Activated CD8-positive, alpha-beta memory T cell treated with anti-CD3 and anti-CD28 coated beads, Interleukin-2, amount 50 U/mL, for 1 hour (primary cell): ENCODE data around the gene NTSR2.
"Not testable (repeated sequence)": the region's sequence is repeated elsewhere in the genome, so short reads cannot be mapped to it uniquely, and the experiment has no call there.

Source experiments
- DNase-seq: peaks from one replicate; pipeline ENCODE4 v3.0.0-alpha.2; 2020; ENCODE audit errors: extremely low read depth

NTSR2 gene

DNA sequence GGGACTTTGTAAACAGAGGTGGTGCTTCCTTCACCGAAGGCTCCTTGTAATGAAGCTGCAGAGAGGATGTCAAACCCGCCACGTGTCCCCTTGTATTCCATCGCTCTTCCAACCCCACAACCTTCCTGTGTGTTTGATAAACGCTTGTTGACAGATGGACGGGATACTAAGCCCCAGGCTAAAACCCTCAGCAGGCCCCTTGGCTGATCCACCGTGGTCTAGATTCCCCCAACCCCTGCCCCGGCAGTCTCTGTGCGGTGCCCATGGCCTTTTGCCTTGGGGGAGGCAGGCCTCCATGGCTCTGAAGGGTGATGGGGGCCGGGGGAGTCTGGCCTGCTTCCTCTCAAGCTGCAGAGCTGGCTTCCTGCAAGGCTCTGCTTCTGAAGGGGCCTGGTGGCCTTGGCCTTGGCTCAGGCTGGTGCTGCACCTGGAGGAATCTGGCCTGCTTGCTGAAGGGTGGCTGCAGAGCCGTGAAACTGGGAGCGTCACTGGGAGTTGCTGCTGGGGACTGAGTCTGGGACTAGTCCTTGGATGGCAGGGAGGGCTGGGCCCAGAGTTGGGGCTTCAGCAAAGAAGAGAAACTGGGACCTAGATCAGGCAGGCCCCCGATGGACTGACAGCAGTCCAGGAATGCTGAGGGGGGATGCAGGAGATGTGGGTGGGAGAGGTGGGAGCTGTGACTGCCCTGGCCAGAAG is 9.6 kb upstream of the NTSR2 start:
- no peak for DNase-seq

DNA sequence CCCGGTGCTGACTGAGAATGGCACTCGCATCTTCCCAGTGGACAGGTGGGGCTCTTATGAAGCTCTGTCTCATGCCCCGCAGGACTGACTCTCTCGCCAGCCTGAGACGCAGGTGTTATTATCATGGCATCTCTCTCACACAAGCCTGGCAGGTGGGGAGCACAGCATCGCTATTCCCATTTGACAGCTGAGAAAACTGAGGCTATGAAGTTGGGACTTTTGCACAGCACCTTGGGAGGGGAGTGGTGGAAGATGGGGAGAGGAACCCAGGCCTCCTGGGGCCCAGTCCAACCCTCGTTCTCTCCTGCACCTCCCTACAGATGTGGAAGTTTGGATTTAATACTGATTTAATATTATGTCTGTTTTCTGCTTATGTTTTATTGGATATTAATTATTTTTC is 9.0 kb upstream of the NTSR2 start:
- DNase-seq, result no peak

DNA sequence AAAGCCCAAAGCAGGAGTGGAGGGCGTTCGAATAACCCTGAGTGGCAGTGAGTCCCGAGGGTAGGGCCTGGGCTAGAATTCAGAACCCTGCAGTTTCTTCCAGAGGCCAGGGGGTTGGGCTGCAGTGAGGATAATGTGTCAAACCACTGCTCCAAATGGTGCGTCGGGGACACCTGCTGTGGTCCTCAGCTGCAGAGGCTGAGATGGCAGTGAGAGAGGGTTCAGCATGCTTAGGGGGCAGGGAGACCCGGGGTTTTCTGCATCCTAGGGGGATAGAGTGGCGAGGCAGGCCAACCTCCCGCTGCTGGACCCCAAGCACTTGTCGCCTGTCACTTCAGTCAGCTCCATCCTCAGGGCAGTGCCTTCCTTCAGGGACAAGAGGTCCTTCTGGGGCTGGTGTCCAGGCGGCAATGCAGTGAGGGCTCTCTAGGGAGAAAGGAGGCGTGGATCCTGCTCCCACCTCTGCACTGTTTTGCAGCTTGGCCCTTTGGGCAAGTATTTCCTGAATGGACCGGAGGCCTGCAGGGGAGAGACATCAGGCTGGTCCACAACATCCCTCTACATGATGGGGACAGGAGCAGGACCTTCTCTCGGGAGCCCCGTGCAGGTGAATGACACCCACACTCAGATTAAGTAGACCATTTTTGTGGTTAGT is 8.4 kb upstream of the NTSR2 start:
- DNase-seq, result no peak

DNA sequence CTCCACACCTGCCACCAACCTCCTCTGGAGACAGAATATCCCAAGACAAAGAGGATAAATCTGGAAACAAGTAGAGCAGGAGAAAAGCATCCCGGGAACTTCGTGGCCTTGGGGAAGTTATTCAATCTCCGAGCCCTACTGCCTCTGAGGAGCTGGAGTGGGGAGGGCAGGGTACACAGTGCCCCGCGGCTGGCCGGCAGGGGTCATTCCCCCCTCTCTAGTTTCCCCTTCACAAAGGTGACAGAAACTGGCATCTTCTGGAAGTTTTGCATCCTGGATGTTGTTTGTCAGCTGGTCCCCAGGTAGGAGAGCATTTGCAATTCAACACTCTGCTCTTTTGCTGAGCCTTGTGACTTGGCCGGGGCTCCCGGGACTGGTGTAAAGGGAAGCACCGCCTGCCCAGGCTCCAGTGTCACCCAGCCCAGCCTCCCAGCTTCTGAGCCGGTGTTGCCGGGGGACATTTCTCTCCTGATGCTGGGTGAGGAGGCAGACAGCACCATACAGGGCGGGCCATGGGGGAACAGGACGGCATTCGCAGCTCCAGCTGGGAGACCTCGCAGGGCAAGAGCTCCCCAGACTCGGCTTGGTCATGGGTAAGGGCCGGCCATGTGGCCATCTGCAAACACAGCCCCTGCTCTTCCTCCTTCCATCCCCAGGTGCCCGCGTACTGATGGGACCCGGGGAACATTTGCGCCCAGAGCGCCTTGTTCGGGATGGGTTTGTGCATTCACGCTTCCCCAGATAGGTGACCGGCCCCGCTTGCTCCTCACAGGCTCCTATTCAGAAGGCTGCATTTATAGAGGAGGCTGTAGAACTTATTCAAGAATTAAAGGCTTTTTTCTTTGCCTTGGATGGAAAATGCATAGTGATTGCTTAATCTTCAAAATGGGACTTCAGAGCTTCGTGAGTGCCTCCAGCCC is 7.4 kb upstream of the NTSR2 start:
- no peak for DNase-seq

DNA sequence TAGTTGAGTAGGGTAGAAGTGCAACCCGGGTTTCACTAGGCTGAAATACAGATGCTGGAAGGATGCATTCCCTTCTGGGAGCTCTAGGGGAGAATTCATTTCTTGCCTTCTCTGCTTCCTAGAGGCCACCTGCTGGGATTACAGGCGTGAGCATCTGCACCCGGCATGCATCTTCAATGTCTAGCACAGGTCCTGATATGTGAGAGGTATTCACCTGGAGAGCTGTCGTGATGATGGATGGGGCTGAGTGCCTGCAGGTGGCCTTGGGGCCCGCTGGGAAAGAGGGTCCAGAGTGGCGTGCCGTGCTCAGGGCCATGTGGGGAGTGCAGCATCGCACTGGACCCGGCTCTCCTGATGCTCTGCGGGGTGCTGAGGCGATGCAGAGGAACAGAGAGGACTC is 6.6 kb upstream of the NTSR2 start:
- no peak for DNase-seq

DNA sequence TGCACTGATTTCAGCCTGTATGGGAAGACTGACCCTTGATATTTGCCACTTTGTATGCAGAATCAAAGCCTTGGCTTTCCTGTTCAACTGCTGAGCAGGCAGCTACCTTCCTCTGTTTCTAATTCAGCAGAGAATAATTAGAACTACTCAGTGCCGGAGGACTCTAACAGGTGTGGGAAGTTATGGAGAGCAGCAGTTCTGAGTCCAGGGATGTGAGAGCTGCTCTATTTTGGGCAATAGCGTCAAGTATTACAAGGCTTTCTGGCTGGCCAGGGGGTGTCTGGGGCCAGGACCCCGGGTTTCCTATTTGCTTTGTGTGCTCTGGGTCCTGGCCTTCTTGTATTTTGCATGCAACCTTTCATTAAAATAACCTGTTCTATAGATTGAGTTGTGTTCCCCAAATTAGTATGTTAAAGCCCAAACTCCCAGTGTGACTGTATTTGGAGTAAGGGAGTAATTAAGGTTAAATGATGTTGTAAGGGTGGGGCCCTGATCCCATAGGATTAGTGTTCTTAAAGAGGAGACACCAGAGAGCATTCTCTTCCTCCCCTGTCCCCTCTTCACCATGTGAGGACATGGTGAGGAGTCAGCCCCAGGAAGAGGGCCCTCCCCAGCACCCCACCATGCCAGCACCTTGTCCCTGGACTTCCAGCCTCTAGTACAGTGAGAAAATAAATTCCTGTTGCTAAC is 5.6 kb upstream of the NTSR2 start:
- no peak for DNase-seq

DNA sequence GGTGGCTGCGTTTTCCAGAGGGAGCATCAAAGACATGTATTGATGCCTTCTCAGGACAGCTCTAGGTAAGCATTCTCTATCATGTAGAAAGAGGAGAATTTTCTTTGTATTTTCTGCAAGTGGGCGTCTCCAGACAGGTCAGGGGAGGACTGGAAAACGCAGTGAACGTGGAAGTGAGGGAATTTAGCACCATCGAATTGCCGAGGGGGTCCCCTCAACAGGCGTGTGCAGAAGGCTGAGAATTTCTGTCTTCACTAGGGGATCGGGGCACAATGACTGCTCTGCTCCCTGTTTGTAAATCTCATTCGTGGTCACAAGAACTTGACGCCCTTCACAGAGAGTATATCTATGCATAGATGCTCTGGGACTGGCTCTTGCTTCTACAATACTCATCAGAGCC is 5.0 kb upstream of the NTSR2 start:
- DNase-seq, result no peak

DNA sequence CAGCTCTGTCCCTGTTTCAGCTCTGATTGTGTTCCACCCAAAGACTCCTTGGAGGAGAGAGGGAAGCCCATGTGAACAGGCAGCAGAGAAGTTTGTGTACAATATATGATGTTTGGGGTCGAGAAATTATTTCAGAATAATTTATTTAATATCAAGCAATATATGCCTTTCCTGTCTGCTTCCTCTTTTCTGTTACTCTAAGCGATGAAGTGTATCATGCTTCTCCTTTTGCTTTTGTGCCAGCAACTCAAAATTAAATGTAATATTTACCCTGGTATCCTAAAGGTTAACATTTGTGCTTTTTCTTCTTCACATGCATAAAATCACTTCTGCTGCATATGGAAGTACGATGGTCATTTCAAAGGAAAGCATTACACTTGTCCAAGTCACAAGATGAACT is 2.4 kb upstream of the NTSR2 start:
- DNase-seq, result no peak

DNA sequence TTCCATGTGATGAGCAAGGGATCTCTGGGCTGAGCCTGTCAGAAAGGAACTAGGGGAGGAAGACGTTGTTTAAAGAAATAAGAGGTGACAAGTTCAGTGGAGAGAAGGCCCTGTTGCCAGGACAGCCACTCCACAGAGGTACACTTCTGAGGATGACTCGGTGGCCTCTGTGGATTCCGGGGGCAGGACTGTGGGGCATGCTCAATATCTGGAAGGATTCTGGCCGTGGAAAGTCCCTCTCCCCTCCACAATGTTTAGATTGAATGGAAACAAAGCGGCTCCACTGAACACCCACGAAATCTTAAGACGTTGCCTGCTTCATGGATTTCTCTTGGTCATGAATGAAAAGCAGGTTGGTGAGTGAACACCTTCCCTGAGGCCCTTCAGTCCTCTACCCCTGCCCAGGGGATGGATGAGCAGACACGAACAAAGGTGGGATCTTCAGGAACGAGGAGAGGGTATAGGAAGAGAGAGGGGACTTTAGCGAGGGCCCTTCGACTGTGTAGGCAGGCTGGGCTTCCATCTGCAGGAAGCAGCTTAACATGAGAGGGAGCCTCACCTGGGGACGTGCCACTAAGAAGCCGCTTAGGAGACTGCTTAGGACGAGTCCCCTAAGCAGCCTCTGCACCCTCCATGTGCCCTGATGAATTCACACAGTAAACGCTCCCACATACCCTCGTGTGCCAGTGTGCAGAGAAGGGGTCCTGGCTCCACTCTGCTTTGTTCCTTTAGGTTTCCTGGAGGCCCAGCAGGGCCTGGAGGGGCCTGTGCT is 1.9 kb downstream of the NTSR2 start:
- DNase-seq, result no peak

DNA sequence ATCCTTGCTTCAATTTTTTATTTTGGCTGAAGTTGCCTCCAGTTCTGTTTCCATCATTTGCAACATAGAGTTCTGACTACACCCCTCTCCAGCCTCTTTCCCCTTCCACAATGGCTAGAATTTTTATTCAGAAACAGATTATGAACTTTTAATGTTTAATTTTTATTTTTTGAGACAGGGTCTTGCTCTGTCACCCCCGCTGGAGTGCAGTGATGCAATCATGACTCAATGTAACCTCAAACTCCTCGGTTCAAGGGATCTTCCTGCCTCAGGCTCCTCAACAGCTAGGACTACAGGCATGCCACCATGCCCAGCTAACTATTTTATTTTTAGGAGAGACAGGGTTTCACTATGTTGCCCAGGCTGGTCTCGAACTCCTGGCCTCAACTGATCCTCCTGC is 2.8 kb downstream of the NTSR2 start:
- no peak for DNase-seq

DNA sequence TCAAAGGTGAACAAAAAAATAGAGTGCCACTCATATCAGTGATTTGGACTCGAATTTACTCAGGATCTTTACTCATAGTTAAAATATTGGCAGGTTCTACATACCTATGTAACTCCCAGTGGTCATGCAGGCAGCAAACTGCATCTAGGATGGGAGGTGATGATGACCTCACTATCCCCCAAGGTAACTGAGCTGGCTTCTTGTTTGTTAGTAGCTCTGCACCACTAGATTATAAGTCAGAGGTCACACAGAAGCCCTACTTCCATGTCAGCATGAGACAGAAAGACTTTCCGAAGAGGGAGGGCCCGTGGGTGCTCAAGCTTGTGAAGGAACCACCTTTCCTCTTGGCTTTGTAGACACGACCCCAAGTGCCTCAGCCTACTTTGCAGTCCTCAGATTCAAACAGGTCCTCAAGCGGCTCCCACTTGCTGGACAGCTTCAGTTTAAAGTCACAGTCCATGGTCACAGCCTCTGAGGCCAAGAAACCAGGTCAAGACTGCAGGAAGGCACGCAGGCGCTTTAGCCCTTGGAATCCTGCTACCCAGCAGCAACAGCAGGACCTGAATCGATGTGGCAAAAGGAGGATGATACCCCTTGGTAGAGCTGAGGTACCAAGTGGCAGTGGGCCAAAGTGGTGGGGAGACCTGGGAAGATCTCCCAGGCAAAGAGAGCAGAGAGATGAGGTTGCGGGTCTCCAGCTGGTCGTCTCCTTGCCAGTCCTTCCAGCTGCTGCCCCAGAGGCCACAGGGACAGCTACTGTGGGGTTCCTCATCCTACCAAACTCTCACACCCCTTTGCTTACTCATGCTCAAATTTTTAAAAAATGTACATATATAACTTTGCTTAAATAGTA is 4.3 kb downstream of the NTSR2 start:
- DNase-seq, result no peak

DNA sequence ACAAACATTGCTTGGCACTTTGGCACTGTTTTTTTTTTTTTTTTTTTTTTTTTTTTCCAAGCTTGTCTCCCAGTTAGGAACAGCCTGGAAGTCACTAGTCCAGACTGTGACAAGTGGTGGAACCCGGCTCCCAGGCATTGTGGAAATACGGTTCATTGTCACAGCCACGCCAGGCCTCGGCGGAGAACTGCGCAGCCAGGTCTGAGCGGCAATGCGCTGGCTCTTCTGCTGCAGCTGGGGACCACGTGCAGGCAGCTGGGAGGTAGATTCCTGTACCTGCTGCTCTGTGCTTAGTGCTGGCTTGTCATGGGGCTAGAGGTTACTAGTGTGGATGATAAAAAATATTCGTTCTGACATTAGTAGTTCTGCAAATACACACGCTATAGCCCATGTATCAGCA is 5.0 kb downstream of the NTSR2 start:
- DNase-seq, result no peak

DNA sequence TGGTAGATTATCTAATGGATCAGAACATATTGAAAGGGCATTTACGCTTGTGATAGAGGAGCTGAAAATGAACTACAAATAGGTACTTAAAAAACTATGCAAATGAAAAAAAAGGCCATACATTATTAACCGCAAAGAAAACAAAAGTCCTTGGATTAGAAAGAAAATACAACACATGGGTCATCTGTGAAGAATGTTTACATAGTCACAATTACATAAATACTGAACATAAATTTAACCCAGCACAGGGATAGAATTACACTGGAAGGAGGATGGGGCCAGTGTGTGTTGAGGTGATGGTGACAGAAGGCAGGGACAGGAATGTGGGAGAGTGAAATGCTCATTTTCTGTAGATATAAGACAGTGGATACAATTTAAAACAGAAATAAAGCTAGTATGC is 6.6 kb downstream of the NTSR2 start:
- no peak for DNase-seq

DNA sequence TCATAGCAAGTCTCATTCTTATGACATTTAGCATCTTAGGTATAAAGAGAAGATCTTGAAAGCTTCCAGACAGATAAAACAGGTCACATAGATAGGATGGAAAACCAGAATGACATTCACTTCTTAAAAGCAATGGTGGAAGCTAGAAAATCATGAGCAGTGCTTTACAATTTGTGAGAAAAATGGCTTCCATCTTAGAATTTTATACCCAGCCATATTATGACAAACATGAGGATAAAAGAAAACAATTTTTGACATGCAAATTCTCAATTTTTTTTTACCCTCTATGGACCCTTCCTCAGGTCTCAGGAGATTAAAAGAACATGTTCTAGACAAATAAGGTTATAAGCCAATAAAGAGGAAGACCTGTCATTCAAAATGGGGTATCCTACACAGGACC is 7.1 kb downstream of the NTSR2 start:
- no peak for DNase-seq

DNA sequence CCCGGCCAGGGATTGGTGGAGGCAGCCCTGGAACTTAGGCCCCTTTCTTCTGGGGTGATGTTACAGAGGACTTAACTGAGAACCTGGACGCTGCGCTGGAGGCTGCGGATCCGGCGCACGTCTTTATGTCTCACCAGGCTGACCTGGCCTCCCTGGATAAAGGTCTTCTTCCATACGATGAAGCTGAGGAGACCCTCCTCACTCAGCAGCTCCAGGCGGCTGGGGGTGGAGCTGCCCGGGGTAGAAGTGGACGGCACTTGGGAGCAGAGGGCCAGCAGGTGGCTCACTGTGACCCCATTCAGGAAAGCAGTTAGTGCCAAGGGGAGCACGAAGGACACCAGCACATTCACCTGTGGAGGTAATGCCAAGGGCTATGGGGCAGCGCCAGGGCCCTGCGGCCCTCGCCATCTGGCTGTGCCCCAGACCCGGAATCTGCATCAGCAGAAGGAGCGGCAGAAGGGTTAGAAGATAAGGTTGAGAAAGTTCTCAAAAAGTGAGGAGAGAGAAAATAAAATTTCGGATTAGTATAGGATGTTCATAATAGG is 8.0 kb downstream of the NTSR2 start:
- DNase-seq, result no peak

DNA sequence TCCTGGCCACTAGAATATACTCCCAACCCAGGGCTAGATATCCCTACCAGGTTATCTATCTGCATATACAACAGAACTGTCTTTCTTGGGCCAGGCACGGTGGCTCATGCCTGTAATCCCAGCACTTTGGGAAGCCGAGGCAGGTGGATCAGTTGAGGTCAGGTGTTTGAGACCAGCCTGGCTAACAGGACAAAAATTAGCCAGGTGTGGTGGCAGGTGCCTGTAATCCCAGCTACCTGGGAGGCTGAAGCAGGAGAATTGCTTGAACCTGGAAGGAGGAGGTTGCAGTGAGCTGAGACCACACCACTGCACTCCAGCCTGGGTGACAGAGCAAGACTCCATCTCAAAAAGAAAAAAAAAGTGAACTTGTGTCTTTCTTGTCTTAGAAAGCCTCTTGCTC is 9.6 kb downstream of the NTSR2 start:
- DNase-seq, result not testable (repeated sequence)

DNA sequence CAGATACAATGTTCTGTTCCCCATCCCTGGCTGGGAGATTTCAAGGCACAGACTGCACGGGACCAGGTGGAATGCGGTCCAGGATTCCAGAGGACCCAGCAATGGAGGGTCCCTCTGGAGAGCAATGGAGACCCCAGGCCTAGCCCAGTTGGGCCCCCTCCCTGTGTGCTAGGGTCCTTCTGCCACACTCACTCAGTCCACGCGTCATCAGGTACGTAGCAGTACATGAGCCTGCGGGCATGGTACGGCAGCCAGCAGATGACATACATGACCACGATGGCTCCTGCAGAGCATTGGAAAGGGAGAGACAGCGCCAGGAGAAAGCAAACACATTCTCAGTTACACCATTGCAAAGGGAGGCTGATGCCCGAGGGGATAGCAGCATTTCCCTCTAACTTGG is 10.1 kb downstream of the NTSR2 start:
- DNase-seq, result no peak

DNA sequence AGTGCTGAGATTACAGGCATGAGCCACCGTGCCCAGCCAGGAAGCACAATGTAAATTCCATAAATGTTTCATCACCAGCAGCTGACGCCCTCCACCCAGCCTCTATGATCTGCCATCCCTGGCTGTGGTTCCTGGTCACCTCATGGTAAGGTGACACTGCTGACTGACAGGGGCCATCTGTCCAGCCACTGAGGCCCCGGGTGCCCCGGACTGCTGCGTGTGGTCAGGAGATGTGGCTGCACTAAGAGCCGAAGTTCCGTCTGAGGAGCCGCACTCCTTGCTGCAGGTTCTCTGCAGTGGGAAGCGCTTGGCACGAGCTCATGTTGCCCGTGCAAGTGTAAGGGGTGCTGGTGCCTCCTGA is 10.9 kb downstream of the NTSR2 start:
- DNase-seq, result no peak

DNA sequence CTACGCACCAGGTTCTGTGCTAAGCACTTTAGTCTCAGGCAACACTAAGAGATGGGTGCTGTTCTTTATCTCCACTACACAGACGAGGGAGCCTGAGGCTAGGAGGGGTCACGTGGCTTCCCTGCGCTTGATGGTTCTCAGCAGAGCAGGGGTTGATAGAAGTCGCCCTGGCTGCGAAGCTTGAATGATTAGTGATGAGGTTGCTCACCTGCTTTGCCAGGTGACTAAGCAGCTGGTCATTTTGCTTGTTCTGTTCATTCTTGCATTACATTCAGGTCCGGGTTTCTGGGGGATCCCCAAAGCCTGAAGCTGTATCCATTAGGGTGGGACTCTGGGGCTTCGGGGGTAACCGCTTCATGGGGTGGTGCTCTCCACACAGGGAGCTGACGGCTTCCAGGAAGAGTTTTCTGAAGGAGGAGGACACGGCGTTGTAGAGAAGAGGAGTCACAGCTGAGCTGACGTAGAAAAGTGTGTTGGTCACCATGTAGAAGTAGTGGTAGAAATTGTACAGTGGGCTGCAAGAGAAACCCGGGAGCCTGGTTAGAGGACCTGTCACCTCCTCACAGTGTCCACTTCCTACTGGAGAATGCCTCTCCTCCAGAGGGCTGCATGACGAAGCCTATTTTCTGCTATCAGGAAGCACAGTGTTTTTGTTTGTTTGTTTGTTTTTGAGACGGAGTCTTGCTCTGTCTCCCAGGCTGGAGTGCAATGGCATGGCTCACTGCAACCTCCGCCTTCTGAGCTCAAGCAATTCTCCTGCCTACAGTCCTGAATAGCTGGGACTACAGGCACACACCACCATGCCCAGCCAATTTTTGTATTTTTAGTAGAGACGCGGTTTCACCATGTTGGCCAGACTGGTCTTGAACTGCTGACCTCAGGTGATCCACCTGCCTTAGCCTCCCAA is 11.5 kb downstream of the NTSR2 start:
- no peak for DNase-seq
